ENCODE results near the gene UBE2J1.
"Not testable (repeated sequence)": the region's sequence is repeated elsewhere in the genome, so short reads cannot be mapped to it uniquely, and the experiment has no call there.

UBE2J1 gene

DNA sequence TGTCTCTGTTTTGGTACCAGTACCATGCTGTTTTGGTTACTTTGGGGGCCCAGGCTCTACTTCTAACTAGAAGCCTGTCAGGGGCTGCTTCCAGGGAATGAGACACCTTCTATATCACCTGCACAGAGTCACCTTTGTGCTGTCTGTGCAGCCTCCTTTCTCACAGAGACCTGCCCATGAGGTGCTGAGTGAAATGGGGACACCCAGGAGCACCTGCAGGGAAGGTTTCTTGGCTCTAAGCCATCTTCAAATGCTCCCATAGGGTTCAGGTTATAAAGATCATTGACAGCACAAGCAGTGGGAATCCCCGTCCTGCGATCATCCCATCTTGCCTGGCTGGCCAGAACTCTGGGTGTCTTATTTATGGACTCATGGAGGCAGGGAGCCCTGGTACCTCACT is 56.5 kb downstream of the UBE2J1 start:
- TF ChIP-seq, protein P1, sequence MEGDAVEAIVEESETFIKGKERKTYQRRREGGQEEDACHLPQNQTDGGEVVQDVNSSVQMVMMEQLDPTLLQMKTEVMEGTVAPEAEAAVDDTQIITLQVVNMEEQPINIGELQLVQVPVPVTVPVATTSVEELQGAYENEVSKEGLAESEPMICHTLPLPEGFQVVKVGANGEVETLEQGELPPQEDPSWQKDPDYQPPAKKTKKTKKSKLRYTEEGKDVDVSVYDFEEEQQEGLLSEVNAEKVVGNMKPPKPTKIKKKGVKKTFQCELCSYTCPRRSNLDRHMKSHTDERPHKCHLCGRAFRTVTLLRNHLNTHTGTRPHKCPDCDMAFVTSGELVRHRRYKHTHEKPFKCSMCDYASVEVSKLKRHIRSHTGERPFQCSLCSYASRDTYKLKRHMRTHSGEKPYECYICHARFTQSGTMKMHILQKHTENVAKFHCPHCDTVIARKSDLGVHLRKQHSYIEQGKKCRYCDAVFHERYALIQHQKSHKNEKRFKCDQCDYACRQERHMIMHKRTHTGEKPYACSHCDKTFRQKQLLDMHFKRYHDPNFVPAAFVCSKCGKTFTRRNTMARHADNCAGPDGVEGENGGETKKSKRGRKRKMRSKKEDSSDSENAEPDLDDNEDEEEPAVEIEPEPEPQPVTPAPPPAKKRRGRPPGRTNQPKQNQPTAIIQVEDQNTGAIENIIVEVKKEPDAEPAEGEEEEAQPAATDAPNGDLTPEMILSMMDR (conservative IDR thresholded peaks at IDR 0.05; ENCODE audit: control insufficient read depth, insufficient read depth, low read depth, low read length), result no peak
- no peak overlapping the region for H3K4me3 ChIP-seq (ENCODE audit: control insufficient read depth, low read depth, low read length)
- no peak for DNase-seq (ENCODE audit: low read depth)

DNA sequence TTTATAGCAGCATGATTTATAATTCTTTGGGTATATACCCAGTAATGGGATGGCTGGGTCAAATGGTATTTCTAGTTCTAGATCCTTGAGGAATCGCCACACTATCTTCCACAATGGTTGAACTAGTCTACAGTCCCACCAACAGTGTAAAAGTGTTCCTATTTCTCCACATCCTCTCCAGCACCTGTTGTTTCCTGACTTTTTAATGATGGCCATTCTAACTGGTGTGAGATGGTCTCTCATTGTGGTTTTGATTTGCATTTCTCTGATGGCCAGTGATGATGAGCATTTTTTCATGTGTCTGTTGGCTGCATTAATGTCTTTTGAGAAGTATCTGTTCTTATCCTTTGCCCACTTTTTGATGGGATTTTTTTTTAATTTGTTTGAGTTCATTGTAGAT is 57.4 kb downstream of the UBE2J1 start:
- not testable (repeated sequence) for H3K4me3 ChIP-seq (ENCODE audit: control insufficient read depth, low read depth, low read length); DNase-seq (ENCODE audit: low read depth)

DNA sequence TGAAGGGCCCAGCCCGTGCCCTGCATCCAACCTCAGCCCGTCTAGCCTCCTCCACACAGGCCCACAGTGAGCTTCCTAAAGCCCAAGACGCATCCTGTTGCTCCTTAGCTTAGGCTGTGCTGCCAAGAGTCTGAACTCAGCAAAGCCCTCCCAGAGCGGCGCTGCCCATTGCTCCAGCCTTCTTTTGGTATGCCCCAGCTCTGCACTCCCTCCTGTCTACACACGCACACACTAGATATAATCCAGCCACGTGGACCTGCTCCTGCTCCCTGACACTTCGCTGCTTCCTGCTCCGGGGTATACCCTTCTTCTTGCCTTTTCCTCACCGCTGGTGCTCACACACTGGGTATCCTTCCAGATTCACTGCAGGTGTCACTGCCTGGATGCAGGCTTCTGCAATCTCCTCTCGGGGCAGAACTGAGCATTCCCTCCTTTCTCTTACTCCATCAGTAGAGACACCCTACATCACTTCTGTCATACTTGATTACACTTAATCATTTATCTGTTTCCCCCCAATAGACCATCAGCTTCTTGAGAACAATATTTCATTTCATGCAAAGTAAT is 61.2 kb downstream of the UBE2J1 start:
- TF ChIP-seq, protein P1 (conservative IDR thresholded peaks at IDR 0.05; ENCODE audit: control insufficient read depth, insufficient read depth, low read depth, low read length), result no peak
- H3K4me3 ChIP-seq (ENCODE audit: control insufficient read depth, low read depth, low read length), result no peak overlapping the region
- DNase-seq (ENCODE audit: low read depth), result no peak

GRCh38 chr6:89290401-89291155 is 61.9 kb downstream of the UBE2J1 start:
- DNase-seq (ENCODE audit: low read depth), result no peak
- TF ChIP-seq, protein P1 (conservative IDR thresholded peaks at IDR 0.05; ENCODE audit: control insufficient read depth, insufficient read depth, low read depth, low read length), result no peak
- H3K4me3 ChIP-seq (ENCODE audit: control insufficient read depth, low read depth, low read length), result no peak overlapping the region

DNA sequence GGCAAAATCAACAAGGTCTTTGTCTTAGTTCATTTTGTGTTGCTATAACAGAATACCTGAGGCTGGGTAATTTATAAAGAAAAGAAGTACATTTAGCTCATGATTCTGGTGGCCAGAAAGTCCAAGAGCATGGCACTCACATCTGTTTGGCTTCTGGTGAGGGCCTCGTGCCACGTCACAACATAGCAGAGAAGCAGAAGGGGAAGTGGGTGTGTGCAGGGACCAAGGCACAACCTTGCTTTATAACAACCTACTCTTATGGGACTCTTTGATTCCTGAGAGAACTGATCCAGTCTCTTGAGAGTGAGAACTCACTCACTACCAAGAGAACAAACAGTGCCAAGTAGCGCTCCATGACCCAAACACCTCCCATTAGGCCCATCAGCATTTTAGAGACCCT is 62.8 kb downstream of the UBE2J1 start:
- TF ChIP-seq, protein P1 (conservative IDR thresholded peaks at IDR 0.05; ENCODE audit: control insufficient read depth, insufficient read depth, low read depth, low read length), result no peak

GRCh38 chr6:89287351-89288028 is 65.0 kb downstream of the UBE2J1 start:
- H3K4me3 ChIP-seq (ENCODE audit: control insufficient read depth, low read depth, low read length), result no peak overlapping the region
- TF ChIP-seq, protein P1 (conservative IDR thresholded peaks at IDR 0.05; ENCODE audit: control insufficient read depth, insufficient read depth, low read depth, low read length), result no peak
- no peak for DNase-seq (ENCODE audit: low read depth)

More for the DNA sequence above, 62.8 kb downstream of the UBE2J1 start:
- DNase-seq (ENCODE audit: low read depth), result no peak
- H3K4me3 ChIP-seq (ENCODE audit: control insufficient read depth, low read depth, low read length), result no peak overlapping the region

DNA sequence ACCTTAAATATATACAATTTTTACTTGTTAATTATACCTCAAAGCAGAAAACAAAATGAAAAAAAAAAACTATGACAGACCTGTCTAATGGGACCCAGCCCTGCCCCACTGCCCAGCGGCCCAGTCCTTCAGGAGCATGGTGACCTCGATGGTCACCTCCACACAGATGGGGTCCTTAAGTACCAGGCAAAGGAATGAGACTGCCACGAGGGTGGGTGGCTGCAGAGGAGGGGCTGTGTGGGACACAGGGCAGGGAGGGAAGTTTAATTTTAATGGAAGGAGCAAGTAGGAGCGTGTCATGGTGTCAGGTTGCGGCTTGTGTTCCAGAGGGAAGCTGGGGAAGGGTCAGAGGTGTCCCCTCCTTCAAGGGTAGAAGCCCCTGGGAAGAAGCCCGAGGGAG is 66.0 kb downstream of the UBE2J1 start:
- no peak for DNase-seq (ENCODE audit: low read depth)
- TF ChIP-seq, protein P1 (conservative IDR thresholded peaks at IDR 0.05; ENCODE audit: control insufficient read depth, insufficient read depth, low read depth, low read length), result no peak
- no peak overlapping the region for H3K4me3 ChIP-seq (ENCODE audit: control insufficient read depth, low read depth, low read length)
